Lower lobe of right lung (tissue), 2 donors: ENCODE results near the gene ZNF654. TPM values are rescaled to one million over a fixed set of nuclear protein-coding genes. Genes with fewer than 3 reads are reported as not detected.

Source experiments
- ATAC-seq, 2 donors: fragments of 200-7000 bp; cut with Tn5 transposase; one replicate each; pipeline ENCODE4 v1.9.1; 2020 to 2022; ENCODE audit warnings: mild to moderate bottlenecking in 2 of 2, moderate library complexity in 2 of 2
- DNase-seq: peaks from one replicate; pipeline ENCODE4 v3.0.0-alpha.2; 2020
- H3K27ac ChIP-seq: fragments of 200-600 bp; one replicate; pipeline ENCODE4 v1.8.0; 2022
- H3K27me3 ChIP-seq: fragments of 200-600 bp; one replicate; pipeline ENCODE4 v1.8.0; 2022; ENCODE audit warnings: low read depth
- H3K36me3 ChIP-seq: fragments of 200-600 bp; one replicate; pipeline ENCODE4 v1.8.0; 2022; ENCODE audit warnings: mild to moderate bottlenecking
- H3K4me1 ChIP-seq: fragments of 200-600 bp; one replicate; pipeline ENCODE4 v1.8.0; 2022
- H3K4me3 ChIP-seq: fragments of 200-600 bp; one replicate; pipeline ENCODE4 v1.8.0; 2022; ENCODE audit warnings: mild to moderate bottlenecking
- H3K9me3 ChIP-seq: fragments of 200-600 bp; one replicate; pipeline ENCODE4 v1.8.0; 2022
- CTCF ChIP-seq: fragments of 200-600 bp; IDR thresholded peaks from one replicate; pipeline ENCODE4 v1.8.0; 2022; ENCODE audit warnings: antibody characterized with exemption, mild to moderate bottlenecking
- intact Hi-C: fragments of 100-400 bp; cut with DNase I; formaldehyde crosslinking; loops from one replicate; pipeline ENCODE4 v1.11.0; 2022
- total RNA-seq: library from RNA; stranded (reverse); fragmentation: NEBNext Ultra II Directional; extraction: Animal tissue kit (Norgen Biotek cat#: 25700); gene quantifications from one replicate; pipeline ENCODE4 v1.2.1, GENCODE V29; 2021
- donor health status: DM: no; HTN: yes; CAD: no; lungs with severe emphysema.

The ZNF654 gene
- total RNA-seq, 1 donor from 2014 or later: 16.6 TPM

- peaks cover 23% of the 10 kb centered on the region for H3K36me3 ChIP-seq
- intact Hi-C loops: no loop called here
- ATAC-seq (peak in 1 of 2 donors; percentile 7), DNase-seq (no peak)
- no peaks in the 10 kb centered on the region for H3K9me3 ChIP-seq
- peak overlapping the region; percentile 97 for H3K4me3 ChIP-seq
- peaks cover 33% of the 10 kb centered on the region for H3K4me1 ChIP-seq
- H3K27me3 ChIP-seq: no peaks in the 10 kb centered on the region
- no peak for TF ChIP-seq CTCF
- peak overlapping the region; percentile 95 for H3K27ac ChIP-seq
These were observed 91.3 kb downstream of the ZNF654 start for GRCh38 chr3:88150371-88150770.

GRCh38 chr3:88150806-88151205 lies 91.8 kb downstream of the ZNF654 start:
- H3K36me3 ChIP-seq: peaks cover 27% of the 10 kb centered on the region
- H3K9me3 ChIP-seq: no peaks in the 10 kb centered on the region
- peak overlapping the region; percentile 97 for H3K4me3 ChIP-seq
- DNase-seq: no peak
- peak overlapping the region; percentile 95 for H3K27ac ChIP-seq
- no peaks in the 10 kb centered on the region for H3K27me3 ChIP-seq
- intact Hi-C loops: no loop called here
- peaks cover 33% of the 10 kb centered on the region for H3K4me1 ChIP-seq
- no peak for TF ChIP-seq CTCF
- ATAC-seq: no peak

GRCh38 chr3:88151358-88151757 lies 92.3 kb downstream of the ZNF654 start:
- peak overlapping the region; percentile 97 for H3K4me3 ChIP-seq
- no peaks in the 10 kb centered on the region for H3K9me3 ChIP-seq
- peaks cover 33% of the 10 kb centered on the region for H3K4me1 ChIP-seq
- no peak for TF ChIP-seq CTCF
- H3K27ac ChIP-seq: no peak overlapping the region
- no peaks in the 10 kb centered on the region for H3K27me3 ChIP-seq
- intact Hi-C loops: no loop called here
- ATAC-seq: no peak
- H3K36me3 ChIP-seq: peaks cover 33% of the 10 kb centered on the region
- no peak for DNase-seq

- Histone ChIP-seq H3K27ac (no peak overlapping the region), H3K36me3 (peaks cover 48% of the 10 kb centered on the region), H3K4me1 (peaks cover 33% of the 10 kb centered on the region), H3K9me3 (no peaks in the 10 kb centered on the region), H3K27me3 (no peaks in the 10 kb centered on the region), H3K4me3 (no peak overlapping the region)
- no peak for TF ChIP-seq CTCF
- no peak for DNase-seq
- no peak for ATAC-seq
- intact Hi-C loops: no loop called here
These were observed 93.8 kb downstream of the ZNF654 start for GRCh38 chr3:88152841-88153240.

GRCh38 chr3:88166419-88166971 lies 107.4 kb downstream of the ZNF654 start:
- no peak for DNase-seq
- Histone ChIP-seq H3K4me3 (no peak overlapping the region), H3K27ac (no peak overlapping the region), H3K27me3 (no peaks in the 10 kb centered on the region), H3K4me1 (no peaks in the 10 kb centered on the region), H3K9me3 (no peaks in the 10 kb centered on the region), H3K36me3 (peaks cover 13% of the 10 kb centered on the region)
- no peak for TF ChIP-seq CTCF
- intact Hi-C loops: no loop called here
- no peak for ATAC-seq
